Measurements from ENCODE around the gene AEBP1.

Gene AEBP1

GRCh38 chr7:44136731-44137130 lies 32.6 kb downstream of the AEBP1 start:
- no peaks in the 10 kb centered on the region for H3K4me1 ChIP-seq
- no peak overlapping the region for H3K4me3 ChIP-seq
- no peak for DNase-seq
- H3K36me3 ChIP-seq = no peaks in the 10 kb centered on the region
- no peak for TF ChIP-seq CTCF (IDR thresholded peaks at IDR 0.05)
- no peaks in the 10 kb centered on the region for H3K27me3 ChIP-seq
- no peaks in the 10 kb centered on the region for H3K9me3 ChIP-seq
- intact Hi-C loops (cut with DNase I; ENCODE audit: low total_unique reads) = no loop called here
- no peak overlapping the region for H3K27ac ChIP-seq

- no peak for TF ChIP-seq CTCF (IDR thresholded peaks at IDR 0.05)
- Histone ChIP-seq H3K36me3 (no peaks in the 10 kb centered on the region), H3K27ac (no peak overlapping the region), H3K9me3 (no peaks in the 10 kb centered on the region), H3K27me3 (no peaks in the 10 kb centered on the region), H3K4me3 (no peak overlapping the region), H3K4me1 (no peaks in the 10 kb centered on the region)
- intact Hi-C loops (cut with DNase I; ENCODE audit: low total_unique reads) = no loop called here
- DNase-seq = no peak
These were observed 34.6 kb downstream of the AEBP1 start for GRCh38 chr7:44138698-44139097.

GRCh38 chr7:44139311-44140010 lies 35.3 kb downstream of the AEBP1 start:
- intact Hi-C loops (cut with DNase I; ENCODE audit: low total_unique reads) = no loop called here
- Histone ChIP-seq H3K9me3 (no peaks in the 10 kb centered on the region), H3K27me3 (no peaks in the 10 kb centered on the region), H3K4me1 (no peaks in the 10 kb centered on the region), H3K36me3 (no peaks in the 10 kb centered on the region), H3K4me3 (no peak overlapping the region), H3K27ac (no peak overlapping the region)
- no peak for TF ChIP-seq CTCF (IDR thresholded peaks at IDR 0.05)
- DNase-seq = no peak

GRCh38 chr7:44140341-44140740 lies 36.2 kb downstream of the AEBP1 start:
- no peaks in the 10 kb centered on the region for H3K9me3 ChIP-seq
- H3K4me3 ChIP-seq = no peak overlapping the region
- H3K27me3 ChIP-seq = no peaks in the 10 kb centered on the region
- no peak overlapping the region for H3K27ac ChIP-seq
- intact Hi-C loops (cut with DNase I; ENCODE audit: low total_unique reads) = no loop called here
- TF ChIP-seq CTCF (IDR thresholded peaks at IDR 0.05) = no peak
- H3K36me3 ChIP-seq = no peaks in the 10 kb centered on the region
- H3K4me1 ChIP-seq = peaks cover 0 to 6% (median 5%) of the 10 kb centered on the region in 4 donors
- no peak for DNase-seq

- Histone ChIP-seq H3K27ac (no peak within 1 kb of the TSS), H3K4me3 (no peak within 1 kb of the TSS), H3K4me1 (peaks cover 0 to 16% (median 13%) of the 10 kb centered on the region in 4 donors), H3K36me3 (no peaks in the 10 kb centered on the region), H3K9me3 (no peaks in the 10 kb centered on the region), H3K27me3 (no peaks in the 10 kb centered on the region)
- DNase-seq = no peak
- TF ChIP-seq CTCF (IDR thresholded peaks at IDR 0.05) = no peak
- intact Hi-C loops (cut with DNase I; ENCODE audit: low total_unique reads) = no loop called here
These were observed 37.2 kb downstream of the AEBP1 start, which contains the start of gene MYL7 for GRCh38 chr7:44141221-44141850. TSS of gene MYL7 (minus strand) at chr7:44141332. CDS start at chr7:44141305, 27 bp downstream.
